NCI-H2196 (cell line): Measurements from ENCODE around the gene CADM1.
"Not testable (repeated sequence)": the region's sequence is repeated elsewhere in the genome, so short reads cannot be mapped to it uniquely, and the experiment has no call there.

Source experiments
- DNase-seq: peaks from one replicate; lab custom pipeline; 2025; ENCODE audit not compliant: unreplicated experiment; lab: John Stamatoyannopoulos, UW

CADM1 gene

GRCh38 chr11:115481528-115481927, 22.7 kb downstream of the CADM1 start:
- DNase-seq: no peak

- no peak for DNase-seq
These were observed 23.6 kb downstream of the CADM1 start for GRCh38 chr11:115480611-115481010.

- no peak for DNase-seq
These were observed 26.8 kb downstream of the CADM1 start for GRCh38 chr11:115477410-115477809.

GRCh38 chr11:115476463-115477286, 27.5 kb downstream of the CADM1 start:
- DNase-seq: no peak

- no peak for DNase-seq
These were observed 28.7 kb downstream of the CADM1 start for GRCh38 chr11:115475564-115475963.

GRCh38 chr11:115474306-115474705, 29.9 kb downstream of the CADM1 start:
- DNase-seq: not testable (repeated sequence)

GRCh38 chr11:115473167-115473566, 31.0 kb downstream of the CADM1 start:
- no peak for DNase-seq

GRCh38 chr11:115471367-115471766, 32.8 kb downstream of the CADM1 start:
- DNase-seq: no peak

- DNase-seq: no peak
These were observed 33.3 kb downstream of the CADM1 start for GRCh38 chr11:115470928-115471327.

GRCh38 chr11:115469361-115469760, 34.9 kb downstream of the CADM1 start:
- DNase-seq: no peak

GRCh38 chr11:115466122-115466521, 38.1 kb downstream of the CADM1 start:
- no peak for DNase-seq

- no peak for DNase-seq
These were observed 39.9 kb downstream of the CADM1 start for GRCh38 chr11:115464269-115464668.

GRCh38 chr11:115463606-115464005, 40.6 kb downstream of the CADM1 start:
- no peak for DNase-seq

- DNase-seq: no peak
These were observed 41.5 kb downstream of the CADM1 start for GRCh38 chr11:115462757-115463156.

- no peak for DNase-seq
These were observed 42.1 kb downstream of the CADM1 start for GRCh38 chr11:115462004-115462541.

GRCh38 chr11:115460512-115460911, 43.7 kb downstream of the CADM1 start:
- no peak for DNase-seq

GRCh38 chr11:115459563-115459962, 44.7 kb downstream of the CADM1 start:
- DNase-seq: no peak

- no peak for DNase-seq
These were observed 45.3 kb downstream of the CADM1 start for GRCh38 chr11:115458877-115459276.

GRCh38 chr11:115456019-115456418, 48.2 kb downstream of the CADM1 start:
- DNase-seq: no peak

- no peak for DNase-seq
These were observed 48.6 kb downstream of the CADM1 start for GRCh38 chr11:115455613-115456012.

GRCh38 chr11:115454525-115454924, 49.7 kb downstream of the CADM1 start:
- DNase-seq: no peak

- DNase-seq: no peak
These were observed 50.3 kb downstream of the CADM1 start for GRCh38 chr11:115453693-115454490.
